Spinal cord (tissue), 10 donors: Measurements from ENCODE around the gene ACOXL. TPM values are rescaled to one million over a fixed set of nuclear protein-coding genes. Genes with fewer than 3 reads are reported as not detected.
A peak's percentile ranks its signal among the peaks of the same experiment; 100 is the strongest.

Experiments
- DNase-seq, 6 donors: peaks; one replicate each; pipeline versions ENCODE4 v3.0.0 to v3.0.0-alpha.2; 2013 to 2015; ENCODE audit warnings: low spot score in 6 of 6, low read depth in 4 of 6
- H3K27ac ChIP-seq: one replicate; pipeline ENCODE4 v1.5.1; 2013; ENCODE audit warnings: low read depth, low read length, control low read depth
- H3K27me3 ChIP-seq: one replicate; pipeline ENCODE4 v1.6.1; 2013; ENCODE audit warnings: low read length; ENCODE audit not compliant: control insufficient read depth, insufficient read depth
- H3K36me3 ChIP-seq: one replicate; pipeline ENCODE4 v1.6.1; 2013; ENCODE audit warnings: low read length; ENCODE audit not compliant: control insufficient read depth, insufficient read depth
- H3K4me1 ChIP-seq: one replicate; pipeline ENCODE4 v1.6.1; 2013; ENCODE audit warnings: low read length; ENCODE audit not compliant: control insufficient read depth, insufficient read depth
- H3K4me3 ChIP-seq: one replicate; pipeline ENCODE4 v1.5.1; 2013; ENCODE audit warnings: low read depth, low read length, control low read depth
- H3K9me3 ChIP-seq: one replicate; pipeline ENCODE4 v1.6.1; 2013; ENCODE audit warnings: low read length; ENCODE audit not compliant: control insufficient read depth, insufficient read depth
- WGBS: methylation state at CpG from one replicate; pipeline ENCODE4 v1.1.5; 2013; ENCODE audit warnings: missing lambda C conversion rate; ENCODE audit not compliant: insufficient coverage; 5-methylcytosine and 5-hydroxymethylcytosine counted together
- polyA plus RNA-seq, 2 donors: library from polyadenylated mRNA; unstranded; fragments of 120-200 nt; gene quantifications; one replicate each; pipeline ENCODE4 v1.2.1, GENCODE V29; 2013; ENCODE audit not compliant: insufficient read length in 2 of 2
- total RNA-seq, 2 donors: library from RNA; depleted of rRNA in 1 of 2; stranded (reverse); fragments of 120-200 nt in 1 of 2; fragments of >200 nt in 1 of 2; gene quantifications; one replicate each; pipeline versions ENCODE4 v1.2.3 to v1.2.4, GENCODE V29; 2013 to 2014
- donor health status: healthy.

The ACOXL gene
- total and polyA plus RNA-seq, 4 donors: 0.06 to 0.45 (median 0.26) TPM

GRCh38 chr2:111011218-111011617, 278.8 kb downstream of the ACOXL start:
- Histone ChIP-seq H3K9me3 (peaks cover 5% of the 10 kb centered on the region), H3K4me1 (no peaks in the 10 kb centered on the region), H3K27ac (no peak overlapping the region), H3K36me3 (no peaks in the 10 kb centered on the region), H3K27me3 (no peaks in the 10 kb centered on the region), H3K4me3 (no peak overlapping the region)
- DNase-seq: no peak

- Histone ChIP-seq H3K4me3 (no peak overlapping the region), H3K27me3 (no peaks in the 10 kb centered on the region), H3K4me1 (no peaks in the 10 kb centered on the region), H3K9me3 (peaks cover 5% of the 10 kb centered on the region), H3K36me3 (no peaks in the 10 kb centered on the region), H3K27ac (no peak overlapping the region)
- no CpG with 5 or more reads among the region's 2 CpGs for WGBS
- DNase-seq: peak in 1 of 6 donors; percentile 84
These were observed 283.1 kb downstream of the ACOXL start for GRCh38 chr2:111015283-111015995.

- WGBS: 88% methylated on average over 5 of the region's 7 CpGs
- Histone ChIP-seq H3K27ac (no peak overlapping the region), H3K4me3 (no peak overlapping the region), H3K9me3 (peaks cover 1% of the 10 kb centered on the region), H3K4me1 (no peaks in the 10 kb centered on the region), H3K27me3 (no peaks in the 10 kb centered on the region), H3K36me3 (no peaks in the 10 kb centered on the region)
- no peak for DNase-seq
These were observed 284.8 kb downstream of the ACOXL start for GRCh38 chr2:111017034-111017622.

- WGBS: 76% methylated on average over 5 of the region's 7 CpGs
- H3K27ac ChIP-seq: no peak overlapping the region
- H3K4me3 ChIP-seq: no peak overlapping the region
- no peaks in the 10 kb centered on the region for H3K36me3 ChIP-seq
- no peaks in the 10 kb centered on the region for H3K27me3 ChIP-seq
- no peak for DNase-seq
- no peaks in the 10 kb centered on the region for H3K9me3 ChIP-seq
- no peaks in the 10 kb centered on the region for H3K4me1 ChIP-seq
These were observed 285.5 kb downstream of the ACOXL start for GRCh38 chr2:111017909-111018308.

- DNase-seq: no peak
- no peak overlapping the region for H3K4me3 ChIP-seq
- no peak overlapping the region for H3K27ac ChIP-seq
- no peaks in the 10 kb centered on the region for H3K27me3 ChIP-seq
- WGBS: 86% methylated on average over 7 of the region's 10 CpGs
- no peaks in the 10 kb centered on the region for H3K9me3 ChIP-seq
- no peaks in the 10 kb centered on the region for H3K36me3 ChIP-seq
- no peaks in the 10 kb centered on the region for H3K4me1 ChIP-seq
These were observed 287.0 kb downstream of the ACOXL start for GRCh38 chr2:111019381-111019780.

- no peaks in the 10 kb centered on the region for H3K36me3 ChIP-seq
- no peaks in the 10 kb centered on the region for H3K9me3 ChIP-seq
- H3K4me1 ChIP-seq: no peaks in the 10 kb centered on the region
- no peak overlapping the region for H3K4me3 ChIP-seq
- H3K27me3 ChIP-seq: no peaks in the 10 kb centered on the region
- 90% methylated on average over 7 of the region's 7 CpGs for WGBS
- no peak overlapping the region for H3K27ac ChIP-seq
- no peak for DNase-seq
These were observed 290.3 kb downstream of the ACOXL start for GRCh38 chr2:111022633-111023032.

GRCh38 chr2:111024496-111024895, 292.1 kb downstream of the ACOXL start:
- no peaks in the 10 kb centered on the region for H3K36me3 ChIP-seq

GRCh38 chr2:111025288-111025687, 292.9 kb downstream of the ACOXL start:
- Histone ChIP-seq H3K4me1 (no peaks in the 10 kb centered on the region), H3K36me3 (no peaks in the 10 kb centered on the region), H3K4me3 (no peak overlapping the region), H3K27me3 (no peaks in the 10 kb centered on the region), H3K27ac (no peak overlapping the region), H3K9me3 (no peaks in the 10 kb centered on the region)
- DNase-seq: no peak
- 100% methylated on average over 1 of the region's 4 CpGs for WGBS

More at GRCh38 chr2:111024496-111024895, 292.1 kb downstream of the ACOXL start:
- no peak overlapping the region for H3K27ac ChIP-seq
- DNase-seq: no peak
- no CpG with 5 or more reads among the region's 4 CpGs for WGBS
- H3K9me3 ChIP-seq: no peaks in the 10 kb centered on the region
- no peak overlapping the region for H3K4me3 ChIP-seq
- H3K27me3 ChIP-seq: no peaks in the 10 kb centered on the region
- no peaks in the 10 kb centered on the region for H3K4me1 ChIP-seq

- no peak overlapping the region for H3K4me3 ChIP-seq
- H3K27me3 ChIP-seq: no peaks in the 10 kb centered on the region
- no peaks in the 10 kb centered on the region for H3K36me3 ChIP-seq
- no peak overlapping the region for H3K27ac ChIP-seq
- no peaks in the 10 kb centered on the region for H3K9me3 ChIP-seq
- H3K4me1 ChIP-seq: no peaks in the 10 kb centered on the region
- no peak for DNase-seq
These were observed 296.3 kb downstream of the ACOXL start for GRCh38 chr2:111028720-111029119.
